NT2/D1 (cell line): ENCODE data around the gene SCN9A.

Experiments used
- DNase-seq: peaks from one replicate; pipeline ENCODE4 v3.0.0-alpha.2; 2011; ENCODE audit warnings: low read depth, low spot score
- H3K27me3 ChIP-seq: 2 replicates; pipeline ENCODE4 v1.6.0; 2011; ENCODE audit warnings: mild to moderate bottlenecking; ENCODE audit not compliant: insufficient read length, insufficient read depth
- H3K36me3 ChIP-seq: 2 replicates; pipeline ENCODE4 v1.6.1; 2011; ENCODE audit warnings: mild to moderate bottlenecking, low read length, mixed read lengths; ENCODE audit not compliant: insufficient read depth, insufficient read length
- H3K4me1 ChIP-seq: 2 replicates; pipeline ENCODE4 v1.5.1; 2011; ENCODE audit not compliant: insufficient read depth, insufficient read length
- H3K4me3 ChIP-seq: 2 replicates; pipeline ENCODE4 v1.5.1; 2011; ENCODE audit warnings: low read depth; ENCODE audit not compliant: insufficient read length
- H3K9ac ChIP-seq: 2 replicates; pipeline ENCODE4 v1.6.0; 2011; ENCODE audit warnings: low read depth; ENCODE audit not compliant: insufficient read length
- H3K9me3 ChIP-seq: 2 replicates; pipeline ENCODE4 v1.5.1; 2011; ENCODE audit warnings: mild to moderate bottlenecking, low read length; ENCODE audit not compliant: insufficient read depth
- SUZ12 ChIP-seq: IDR thresholded peaks from 2 replicates; pipeline ENCODE4 v1.6.1; 2011; ENCODE audit not compliant: insufficient read length, insufficient read depth; ENCODE audit errors: extremely low read depth
- YY1 ChIP-seq: IDR thresholded peaks from 2 replicates; pipeline ENCODE4 v1.6.1; 2011; ENCODE audit not compliant: insufficient read length, insufficient read depth
- ZNF274 ChIP-seq: IDR thresholded peaks from 2 replicates; pipeline ENCODE4 v1.6.1; 2011; ENCODE audit warnings: mild to moderate bottlenecking, low read depth, low read length

The SCN9A gene

GRCh38 chr2:166388481-166389070 is 12.8 kb upstream of the SCN9A start:
- H3K27me3 ChIP-seq = no peaks in the 10 kb centered on the region
- no peaks in the 10 kb centered on the region for H3K4me1 ChIP-seq
- no peaks in the 10 kb centered on the region for H3K36me3 ChIP-seq
- H3K4me3 ChIP-seq = no peak overlapping the region
- DNase-seq = no peak
- H3K9me3 ChIP-seq = no peaks in the 10 kb centered on the region
- TF ChIP-seq YY1 (no peak), ZNF274 (no peak), SUZ12 (no peak)
- no peak overlapping the region for H3K9ac ChIP-seq

- Histone ChIP-seq H3K27me3 (no peaks in the 10 kb centered on the region), H3K4me1 (no peaks in the 10 kb centered on the region), H3K9ac (no peak overlapping the region), H3K36me3 (no peaks in the 10 kb centered on the region), H3K9me3 (no peaks in the 10 kb centered on the region), H3K4me3 (no peak overlapping the region)
- no peak for DNase-seq
- TF ChIP-seq ZNF274 (no peak), SUZ12 (no peak)
These were observed 9.6 kb upstream of the SCN9A start for GRCh38 chr2:166385313-166385712.

- no peak for DNase-seq
These were observed 9.0 kb upstream of the SCN9A start for GRCh38 chr2:166384774-166385173.

GRCh38 chr2:166382448-166382847 is 6.7 kb upstream of the SCN9A start:
- H3K9ac ChIP-seq = no peak overlapping the region
- TF ChIP-seq SUZ12 (no peak), YY1 (no peak), ZNF274 (no peak)
- H3K9me3 ChIP-seq = no peaks in the 10 kb centered on the region
- H3K4me1 ChIP-seq = no peaks in the 10 kb centered on the region
- peaks cover 7% of the 10 kb centered on the region for H3K27me3 ChIP-seq
- no peaks in the 10 kb centered on the region for H3K36me3 ChIP-seq
- H3K4me3 ChIP-seq = no peak overlapping the region
- DNase-seq = no peak

More at GRCh38 chr2:166384774-166385173, 9.0 kb upstream of the SCN9A start:
- no peaks in the 10 kb centered on the region for H3K9me3 ChIP-seq
- no peak overlapping the region for H3K9ac ChIP-seq
- no peaks in the 10 kb centered on the region for H3K36me3 ChIP-seq
- no peak overlapping the region for H3K4me3 ChIP-seq
- H3K27me3 ChIP-seq = no peaks in the 10 kb centered on the region
- TF ChIP-seq ZNF274 (no peak), SUZ12 (no peak), YY1 (no peak)
- H3K4me1 ChIP-seq = no peaks in the 10 kb centered on the region

- TF ChIP-seq SUZ12 (no peak), ZNF274 (no peak), YY1 (no peak)
- no peak overlapping the region for H3K9ac ChIP-seq
- peaks cover 20% of the 10 kb centered on the region for H3K27me3 ChIP-seq
- no peaks in the 10 kb centered on the region for H3K4me1 ChIP-seq
- H3K36me3 ChIP-seq = no peaks in the 10 kb centered on the region
- no peaks in the 10 kb centered on the region for H3K9me3 ChIP-seq
- no peak for DNase-seq
- no peak overlapping the region for H3K4me3 ChIP-seq
These were observed 4.9 kb upstream of the SCN9A start for GRCh38 chr2:166380615-166381014.

GRCh38 chr2:166376873-166377272 is 1.1 kb upstream of the SCN9A start:
- Histone ChIP-seq H3K4me3 (no peak overlapping the region), H3K9ac (peak overlapping the region; percentile 62), H3K9me3 (no peaks in the 10 kb centered on the region), H3K4me1 (no peaks in the 10 kb centered on the region), H3K36me3 (no peaks in the 10 kb centered on the region), H3K27me3 (peaks cover 20% of the 10 kb centered on the region)
- TF ChIP-seq YY1 = no peak
- TF ChIP-seq SUZ12 = no peak
- no peak for TF ChIP-seq ZNF274
- no peak for DNase-seq

- H3K4me3 ChIP-seq = peak overlapping the region; percentile 77
- peaks cover 20% of the 10 kb centered on the region for H3K27me3 ChIP-seq
- H3K4me1 ChIP-seq = no peaks in the 10 kb centered on the region
- TF ChIP-seq SUZ12 (no peak), ZNF274 (no peak), YY1 (no peak)
- no peak for DNase-seq
- H3K9ac ChIP-seq = peak overlapping the region; percentile 62
- no peaks in the 10 kb centered on the region for H3K9me3 ChIP-seq
- H3K36me3 ChIP-seq = no peaks in the 10 kb centered on the region
These were observed 714 bp upstream of the SCN9A start for GRCh38 chr2:166376488-166376828.
